ENCODE data around the gene ARPP21. TPM values are rescaled to one million over a fixed set of nuclear protein-coding genes. Genes with fewer than 3 reads are reported as not detected.

ARPP21 gene
- polyA plus RNA-seq, 3 donors: 1.4 to 2.1 (median 1.6) TPM

DNA sequence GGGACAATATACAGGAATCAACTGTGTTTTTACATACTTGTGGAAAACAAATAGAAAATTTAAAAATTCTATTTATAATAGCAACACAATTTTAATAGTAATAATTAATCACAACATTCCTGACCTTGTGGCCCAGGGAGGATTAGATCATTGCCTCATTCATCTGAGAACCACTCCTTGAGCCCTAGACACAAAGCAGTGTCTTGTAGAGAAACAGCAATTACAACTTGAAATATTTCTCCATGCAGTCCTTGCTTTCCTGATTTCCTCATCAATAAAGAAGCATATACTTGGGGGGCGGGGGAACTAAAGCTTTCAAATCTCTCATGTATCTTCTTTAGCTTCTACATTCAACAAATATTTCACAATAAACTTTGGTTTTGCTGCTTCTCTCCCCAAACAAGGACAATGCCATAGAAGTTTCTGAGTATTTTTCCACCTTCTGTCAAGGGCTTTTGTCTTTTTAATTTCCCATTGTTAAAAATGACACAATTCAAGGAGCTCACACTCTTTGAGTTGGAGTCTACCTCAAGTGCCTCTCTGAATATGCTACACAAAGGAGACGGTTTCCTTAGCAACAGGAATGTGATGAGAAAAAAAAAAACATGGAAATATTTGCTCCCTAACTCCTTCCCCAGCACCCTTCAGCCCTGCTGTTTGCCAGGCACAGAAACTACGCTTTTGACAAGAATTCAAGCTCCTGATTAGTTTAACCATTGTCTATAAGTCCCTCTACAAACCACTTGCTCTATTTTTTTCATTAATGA, 118.8 kb downstream of the ARPP21 start:
- DNase-seq (ENCODE audit: extremely low read depth in 1 of 11, low read depth in 9 of 11, low spot score in 4 of 11): no peak

DNA sequence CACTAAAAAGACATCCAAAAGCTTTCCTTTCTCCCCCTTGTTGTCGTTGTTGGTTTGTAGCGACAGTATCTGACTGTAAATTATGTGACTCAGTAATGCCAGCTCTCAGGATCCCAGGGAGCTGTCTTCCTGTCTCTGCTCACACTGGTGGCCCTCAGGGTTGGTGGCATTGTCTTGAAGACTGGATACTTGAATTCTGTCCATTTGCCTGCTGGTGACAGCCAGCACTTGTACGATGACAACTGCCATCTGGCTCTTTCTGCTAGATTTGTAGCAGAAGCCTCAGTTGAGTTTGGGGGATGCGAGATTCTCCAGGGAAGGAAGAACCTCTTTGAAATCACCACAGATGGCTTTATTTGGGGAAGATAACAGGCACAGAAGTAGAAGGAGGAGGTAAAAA, 120.8 kb downstream of the ARPP21 start:
- no peak for DNase-seq (ENCODE audit: extremely low read depth in 1 of 11, low read depth in 9 of 11, low spot score in 4 of 11)

DNA sequence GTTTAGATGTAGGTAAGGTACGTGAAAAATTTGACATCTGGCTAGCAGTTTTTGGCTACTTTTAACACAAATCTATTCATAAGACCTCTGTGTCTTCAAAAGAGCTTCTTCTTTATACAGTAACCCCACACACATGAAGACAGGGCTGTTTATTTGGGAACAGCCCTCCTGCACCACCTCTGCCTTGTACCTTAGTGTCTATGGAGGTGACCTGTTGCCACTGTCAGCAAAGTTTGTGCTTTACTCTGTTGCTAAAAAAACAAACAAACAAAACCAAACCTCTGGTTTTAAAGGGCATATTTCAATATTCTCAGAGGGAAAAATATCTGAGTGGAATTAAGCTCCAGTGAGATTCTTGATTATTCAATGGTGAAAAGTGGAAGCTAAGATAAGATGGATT, 122.0 kb downstream of the ARPP21 start:
- no peak for DNase-seq (ENCODE audit: extremely low read depth in 1 of 11, low read depth in 9 of 11, low spot score in 4 of 11)

DNA sequence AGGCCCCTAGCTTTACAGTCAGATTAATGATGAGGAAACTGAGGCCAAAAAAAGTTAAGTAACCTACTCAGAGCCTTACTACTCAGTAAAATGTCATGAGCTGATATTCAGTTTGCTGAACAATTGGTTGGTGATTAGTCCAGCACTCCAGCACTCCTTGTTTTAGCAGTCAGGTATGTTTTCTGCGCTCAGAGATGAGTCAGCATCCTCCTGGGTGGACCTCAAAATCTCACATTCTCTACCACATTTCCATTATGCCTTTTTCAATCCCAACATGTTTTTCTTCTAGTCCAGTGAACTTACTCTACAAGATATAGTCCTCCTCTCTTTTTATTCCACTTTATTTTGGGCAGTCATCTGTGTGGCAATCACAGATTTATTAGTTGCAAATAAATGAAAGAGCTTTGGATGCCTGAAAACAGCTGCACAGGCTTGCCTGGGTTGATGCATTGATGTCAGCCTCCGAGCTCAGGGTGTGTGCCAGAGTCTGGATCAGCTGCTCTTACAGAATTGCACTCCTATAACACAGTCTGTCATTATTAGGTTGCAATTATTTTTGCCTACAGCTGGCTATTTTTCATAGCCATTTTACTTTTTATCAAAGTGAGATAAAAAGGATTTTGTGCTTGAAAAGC, 133.2 kb downstream of the ARPP21 start:
- no peak for DNase-seq (ENCODE audit: extremely low read depth in 1 of 11, low read depth in 9 of 11, low spot score in 4 of 11)

DNA sequence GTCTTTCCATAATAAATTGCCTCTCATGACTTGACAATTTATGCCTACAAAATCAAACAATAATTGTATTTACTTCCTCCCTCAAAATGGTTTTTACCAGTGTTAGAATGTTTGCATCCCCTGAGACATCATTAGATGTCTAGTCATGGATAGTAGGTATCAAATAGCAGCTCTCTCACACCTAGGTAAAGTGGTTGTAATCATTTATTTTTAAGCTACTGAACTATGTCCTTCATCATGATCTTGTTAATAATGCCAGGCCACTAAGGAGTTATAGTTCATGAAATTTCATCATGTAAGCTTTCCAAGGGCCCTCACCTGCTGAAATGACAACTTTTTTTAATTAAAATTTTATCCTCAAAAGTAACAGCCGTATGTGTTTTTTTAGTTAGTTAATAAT, 134.1 kb downstream of the ARPP21 start:
- no peak for DNase-seq (ENCODE audit: extremely low read depth in 1 of 11, low read depth in 9 of 11, low spot score in 4 of 11)

DNA sequence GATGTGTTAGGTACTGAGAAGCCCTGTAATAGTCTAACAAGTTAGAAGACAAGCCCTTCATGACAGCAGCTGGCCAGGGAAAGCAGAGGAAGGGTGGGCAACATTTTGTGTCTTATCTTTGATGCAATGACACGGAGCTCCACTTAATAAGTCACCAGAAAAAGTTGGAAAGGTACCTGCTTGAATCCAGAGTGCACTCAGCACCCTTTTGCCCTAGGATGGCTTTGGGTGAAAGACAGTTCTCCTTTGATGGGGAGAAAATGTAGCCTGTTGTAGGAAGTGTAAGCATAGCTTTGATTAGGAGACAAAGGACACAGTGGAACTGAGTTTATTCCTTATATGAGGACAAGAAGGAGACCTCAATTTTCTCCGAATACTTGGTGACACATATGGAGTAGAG, 137.0 kb downstream of the ARPP21 start:
- no peak for DNase-seq (ENCODE audit: extremely low read depth in 1 of 11, low read depth in 9 of 11, low spot score in 4 of 11)

DNA sequence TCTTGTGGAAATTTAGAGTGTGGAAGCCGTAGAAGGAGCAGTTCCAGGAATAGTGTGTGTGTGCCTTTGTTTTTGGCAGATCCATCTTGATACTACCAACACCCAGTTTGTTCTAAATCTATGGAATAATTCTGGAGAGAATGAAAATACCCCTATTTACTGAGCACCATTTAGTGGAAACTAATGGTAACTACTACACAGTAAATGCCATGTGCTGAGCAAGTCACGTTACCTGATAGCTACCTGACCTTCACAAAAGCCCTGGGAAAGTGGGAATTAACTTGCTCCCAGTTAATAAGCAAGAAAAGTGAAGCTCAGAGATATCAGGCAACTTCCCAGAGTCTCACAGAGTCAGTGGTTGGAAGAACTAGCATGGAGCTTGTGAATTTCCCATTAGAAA, 137.7 kb downstream of the ARPP21 start:
- DNase-seq (ENCODE audit: extremely low read depth in 1 of 11, low read depth in 9 of 11, low spot score in 4 of 11): no peak

DNA sequence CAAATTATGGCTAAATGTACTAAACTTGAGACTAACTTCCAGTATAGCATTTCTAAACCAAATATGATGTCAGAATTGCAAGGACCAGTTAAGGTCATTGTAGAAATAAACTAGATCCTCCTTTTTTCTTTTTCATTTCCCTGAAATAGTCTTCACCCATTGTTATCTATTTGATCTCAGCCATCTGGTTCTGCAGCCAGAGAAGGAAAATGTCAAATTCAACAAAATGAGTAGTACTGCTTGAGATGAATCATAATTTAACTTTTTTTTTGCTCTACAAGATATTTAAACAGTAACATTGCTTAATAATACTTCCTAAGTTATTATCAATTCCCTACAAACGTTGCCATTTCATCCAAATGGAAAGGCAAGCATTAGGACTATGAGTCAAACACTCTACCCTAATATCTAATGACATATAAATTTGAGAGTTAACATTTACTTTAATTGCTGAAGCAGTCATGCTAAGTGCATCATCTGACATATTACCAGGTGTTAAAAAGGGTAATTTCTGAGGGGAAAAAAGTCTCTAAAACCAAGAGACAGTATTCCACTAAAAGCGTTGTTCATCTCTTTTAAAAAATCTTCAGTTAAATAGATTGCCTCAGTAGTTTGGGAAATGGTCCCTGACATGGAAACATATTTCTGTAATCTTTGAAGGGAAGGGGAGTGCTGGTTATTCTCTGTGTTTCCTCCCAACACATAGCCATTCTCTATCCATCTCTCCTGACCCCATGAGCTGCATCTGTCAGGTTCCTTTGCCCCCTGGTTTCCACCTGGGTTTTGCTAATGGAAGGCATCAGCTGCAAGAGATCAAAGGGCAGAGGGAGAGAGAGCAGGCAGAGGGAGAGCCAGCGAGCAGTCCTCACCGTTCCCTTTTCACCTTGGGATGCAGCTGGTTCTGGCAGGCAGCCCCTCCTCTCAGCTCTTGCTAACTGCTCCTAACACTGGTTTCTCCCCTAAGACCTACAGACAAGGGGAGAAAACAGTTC, 138.5 kb downstream of the ARPP21 start:
- no peak for DNase-seq (ENCODE audit: extremely low read depth in 1 of 11, low read depth in 9 of 11, low spot score in 4 of 11)

DNA sequence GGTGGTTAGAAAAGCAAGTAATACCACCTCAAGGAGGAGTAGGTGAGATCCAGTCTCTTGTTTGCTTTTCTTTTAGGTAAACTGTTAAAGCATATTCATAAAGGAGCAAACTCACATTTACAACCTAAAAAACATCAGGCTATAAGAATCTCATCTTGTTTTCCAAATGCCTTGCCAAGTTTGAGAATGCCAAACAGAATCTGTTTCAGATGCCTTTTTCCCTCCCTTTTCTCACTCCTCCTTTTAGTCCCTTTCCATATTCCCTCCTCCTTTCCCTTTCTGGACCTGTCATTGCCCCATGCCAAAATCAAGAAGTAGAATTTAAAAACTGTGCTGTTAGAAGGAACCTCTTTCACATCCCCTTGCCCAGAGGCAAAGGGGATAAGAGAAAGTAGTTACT, 140.3 kb downstream of the ARPP21 start:
- DNase-seq (ENCODE audit: extremely low read depth in 1 of 11, low read depth in 9 of 11, low spot score in 4 of 11): no peak

DNA sequence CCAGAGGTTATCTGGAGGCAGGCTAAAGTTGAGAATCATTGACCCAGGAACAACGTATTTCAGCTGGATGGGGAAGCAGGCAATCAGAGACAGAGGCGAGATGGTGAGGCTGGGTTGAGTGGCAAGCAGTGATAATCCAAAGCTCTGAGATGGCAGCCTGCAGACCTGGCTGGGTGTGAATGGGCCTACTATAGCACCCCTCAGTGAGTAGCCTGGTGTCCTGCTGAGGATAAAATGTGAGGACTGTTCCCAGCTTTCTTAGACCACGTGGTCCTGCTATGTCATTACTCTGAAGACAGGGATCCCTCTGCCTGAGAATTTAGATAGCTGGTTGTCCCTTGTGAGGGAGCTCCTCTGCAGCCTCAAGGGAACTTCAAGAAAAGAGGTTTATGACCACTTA, 141.5 kb downstream of the ARPP21 start:
- DNase-seq (ENCODE audit: extremely low read depth in 1 of 11, low read depth in 9 of 11, low spot score in 4 of 11): no peak

DNA sequence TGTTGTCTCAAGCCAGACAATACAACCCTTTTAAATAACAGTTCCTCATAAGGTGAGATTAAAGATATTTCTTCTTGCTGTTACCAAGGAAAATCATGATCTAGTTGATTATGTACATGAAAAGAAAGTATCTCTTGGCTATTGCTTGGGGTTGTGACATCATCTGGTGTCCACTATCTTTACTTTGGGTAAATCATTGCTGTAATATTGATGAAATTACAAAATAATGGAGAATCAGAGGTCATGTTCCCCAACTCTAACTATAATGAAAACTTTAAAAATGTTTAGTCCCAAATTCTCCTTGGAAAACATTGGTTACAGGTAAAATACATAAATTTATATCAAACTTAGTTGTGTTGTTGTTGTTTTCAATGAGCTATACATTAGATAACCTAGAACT, 142.2 kb downstream of the ARPP21 start:
- no peak for DNase-seq (ENCODE audit: extremely low read depth in 1 of 11, low read depth in 9 of 11, low spot score in 4 of 11)

DNA sequence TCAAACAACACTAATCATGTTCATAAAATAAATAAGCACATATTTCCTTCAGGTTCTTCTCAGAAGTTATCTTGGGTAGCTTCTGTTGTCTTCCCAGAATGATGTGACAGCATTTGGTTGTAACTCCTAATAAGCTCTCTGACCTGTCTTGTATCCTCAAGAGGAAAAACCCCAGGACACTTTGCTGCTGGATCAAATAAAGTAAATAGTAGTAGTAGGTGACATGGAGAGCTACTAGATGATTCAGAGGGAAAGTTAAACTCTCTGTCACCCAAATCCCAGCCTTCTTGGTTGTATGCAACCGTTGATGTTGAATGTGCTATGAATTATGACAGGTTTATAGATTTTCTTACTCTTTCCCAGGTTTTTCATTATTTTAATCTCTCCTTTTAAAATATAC, 143.0 kb downstream of the ARPP21 start:
- no peak for DNase-seq (ENCODE audit: extremely low read depth in 1 of 11, low read depth in 9 of 11, low spot score in 4 of 11)

DNA sequence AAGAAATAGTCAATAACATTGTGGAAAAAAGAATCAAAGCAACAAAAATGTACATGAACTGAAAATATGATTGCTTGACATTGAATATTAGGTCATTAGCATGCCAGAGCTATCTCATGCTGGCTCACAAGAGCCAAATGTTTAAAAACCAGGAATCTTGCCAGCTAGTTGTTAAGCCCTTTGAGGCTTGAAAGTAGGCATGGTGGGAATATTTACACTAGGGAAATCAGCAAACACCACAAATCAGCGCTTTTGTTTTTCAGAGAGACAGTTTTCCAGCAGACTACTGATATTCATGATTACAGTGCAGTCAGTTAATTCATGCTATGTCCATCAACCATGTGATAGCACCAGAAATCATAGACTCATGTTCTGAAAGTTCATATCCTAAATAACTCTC, 144.8 kb downstream of the ARPP21 start:
- no peak for DNase-seq (ENCODE audit: extremely low read depth in 1 of 11, low read depth in 9 of 11, low spot score in 4 of 11)

DNA sequence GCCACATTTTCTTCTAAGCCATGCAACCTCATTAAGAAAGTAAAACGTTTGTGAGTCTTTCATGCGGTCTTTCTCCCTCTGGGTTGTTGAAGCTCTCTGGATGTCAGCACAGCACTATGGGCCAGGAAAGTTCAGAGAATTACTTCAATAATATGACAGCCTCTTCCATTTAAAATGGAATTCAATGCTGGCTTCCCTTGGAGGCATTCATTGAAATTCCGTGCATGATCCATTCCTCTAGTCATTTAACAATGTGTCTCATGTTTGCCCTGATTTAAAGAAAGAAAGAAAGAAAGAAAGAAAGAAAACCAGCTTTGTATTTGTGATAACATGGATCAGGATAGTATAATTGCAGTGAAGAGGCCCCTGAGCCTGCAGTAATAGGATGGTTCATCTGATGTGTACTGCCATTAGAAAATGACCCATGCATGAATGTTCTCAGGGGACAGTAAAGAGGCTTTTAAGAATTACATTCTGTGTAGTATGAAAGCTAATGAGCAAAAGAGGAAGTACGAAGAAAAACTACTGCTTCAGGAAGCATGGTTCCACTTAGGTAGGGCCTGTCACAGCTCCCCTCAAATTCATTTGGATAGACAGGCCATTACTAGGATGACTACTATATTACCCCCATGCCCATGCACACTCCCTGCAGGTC, 146.0 kb downstream of the ARPP21 start:
- DNase-seq (ENCODE audit: extremely low read depth in 1 of 11, low read depth in 9 of 11, low spot score in 4 of 11): no peak

DNA sequence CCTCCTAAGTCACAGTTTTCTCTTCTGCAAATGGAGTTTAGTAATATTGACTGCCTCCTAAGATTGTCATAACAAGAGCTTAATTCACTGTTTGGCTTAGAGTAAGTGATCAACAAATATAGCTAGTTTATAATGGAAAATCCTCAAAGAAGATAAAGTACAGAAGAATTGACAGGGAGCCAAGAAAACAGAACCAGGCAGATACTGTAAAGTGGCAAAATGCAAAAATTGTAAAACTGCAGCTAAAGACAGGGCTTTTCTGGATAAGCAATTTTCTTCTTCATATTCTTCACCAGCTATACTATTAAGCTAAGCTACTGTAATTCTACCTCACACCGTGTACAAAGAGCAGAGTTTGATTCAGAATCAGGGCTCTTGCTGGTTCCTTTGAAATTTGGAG, 148.6 kb downstream of the ARPP21 start:
- DNase-seq (ENCODE audit: extremely low read depth in 1 of 11, low read depth in 9 of 11, low spot score in 4 of 11): no peak

DNA sequence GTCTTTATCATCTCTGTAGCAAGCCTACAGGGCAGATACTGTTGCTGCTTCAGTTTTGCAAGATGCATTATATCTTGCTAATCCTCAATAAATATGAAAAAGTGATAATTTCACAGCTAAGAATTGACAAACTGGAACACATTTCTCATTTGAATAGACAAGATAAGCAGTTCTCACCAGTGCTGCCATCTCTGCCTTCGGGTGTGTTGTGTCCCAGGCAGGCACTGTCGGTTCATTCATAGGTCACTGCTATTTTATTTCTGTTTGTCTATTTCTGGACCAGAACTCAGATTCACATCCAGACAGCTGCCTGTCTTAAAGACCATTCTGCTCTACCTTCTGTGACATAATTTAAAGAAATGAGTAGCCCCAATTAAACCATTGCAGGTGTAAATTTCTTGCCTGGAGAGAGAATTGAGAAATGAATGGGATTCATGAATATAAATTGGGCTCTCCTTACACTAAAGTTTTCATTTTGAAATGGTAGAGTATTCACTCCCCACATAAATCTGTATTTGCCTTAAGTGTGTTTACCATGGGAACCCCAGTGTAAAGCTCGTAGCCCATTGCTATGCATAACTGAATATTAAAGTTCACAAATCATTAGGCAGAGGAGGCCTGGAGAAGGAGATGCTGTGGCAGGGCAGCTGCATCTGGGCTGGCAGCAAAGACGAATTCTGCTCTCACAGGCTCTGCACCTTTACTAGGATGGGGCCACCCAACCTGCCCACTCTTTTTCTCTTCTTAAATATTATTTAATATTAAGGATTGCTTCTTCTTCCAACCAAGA, 149.9 kb downstream of the ARPP21 start:
- DNase-seq (ENCODE audit: extremely low read depth in 1 of 11, low read depth in 9 of 11, low spot score in 4 of 11): no peak

DNA sequence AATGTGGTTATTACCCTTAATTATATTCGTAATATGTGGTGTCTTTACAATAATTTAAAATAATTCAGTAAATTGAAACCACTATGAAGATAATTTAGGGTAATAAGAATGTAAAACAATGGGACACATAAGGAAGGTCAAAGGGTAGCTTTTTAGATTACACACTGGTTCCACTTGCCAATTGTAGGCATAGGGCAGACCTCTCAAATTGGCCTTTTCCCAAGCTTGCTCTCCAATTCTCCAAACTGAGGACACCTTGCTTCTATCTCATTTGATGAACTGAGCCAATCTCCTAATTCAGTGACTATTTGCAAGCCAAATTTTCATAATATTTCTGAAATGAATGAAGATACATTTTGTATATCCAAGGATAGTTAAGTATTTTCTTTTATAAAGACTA, 151.4 kb downstream of the ARPP21 start:
- no peak for DNase-seq (ENCODE audit: extremely low read depth in 1 of 11, low read depth in 9 of 11, low spot score in 4 of 11)

DNA sequence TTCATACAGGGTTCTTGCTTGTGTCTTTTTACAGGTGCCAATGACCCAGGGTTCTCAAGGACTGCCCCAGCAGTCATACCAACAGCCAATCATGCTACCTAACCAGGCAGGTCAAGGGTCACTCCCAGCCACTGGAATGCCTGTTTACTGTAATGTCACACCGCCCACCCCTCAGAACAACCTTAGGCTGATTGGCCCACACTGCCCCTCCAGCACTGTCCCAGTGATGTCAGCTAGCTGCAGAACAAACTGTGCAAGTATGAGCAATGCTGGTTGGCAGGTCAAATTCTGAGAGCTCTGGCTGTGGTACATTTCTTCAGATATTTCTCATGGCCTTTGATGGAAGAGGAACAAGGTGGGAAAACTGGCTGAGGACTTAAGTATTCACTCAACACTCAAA, 154.3 kb downstream of the ARPP21 start:
- no peak for DNase-seq (ENCODE audit: extremely low read depth in 1 of 11, low read depth in 9 of 11, low spot score in 4 of 11)

All from renal cortex interstitium (tissue), 11 donors.